Pons (tissue), 1 donor: ENCODE measurements around the gene TMEM271.
"Not testable (repeated sequence)": the region's sequence is repeated elsewhere in the genome, so short reads cannot be mapped to it uniquely, and the experiment has no call there.

Experiments
- DNase-seq: peaks from one replicate; pipeline ENCODE4 v3.0.0-alpha.2; 2016; ENCODE audit warnings: low spot score

Gene TMEM271

DNA sequence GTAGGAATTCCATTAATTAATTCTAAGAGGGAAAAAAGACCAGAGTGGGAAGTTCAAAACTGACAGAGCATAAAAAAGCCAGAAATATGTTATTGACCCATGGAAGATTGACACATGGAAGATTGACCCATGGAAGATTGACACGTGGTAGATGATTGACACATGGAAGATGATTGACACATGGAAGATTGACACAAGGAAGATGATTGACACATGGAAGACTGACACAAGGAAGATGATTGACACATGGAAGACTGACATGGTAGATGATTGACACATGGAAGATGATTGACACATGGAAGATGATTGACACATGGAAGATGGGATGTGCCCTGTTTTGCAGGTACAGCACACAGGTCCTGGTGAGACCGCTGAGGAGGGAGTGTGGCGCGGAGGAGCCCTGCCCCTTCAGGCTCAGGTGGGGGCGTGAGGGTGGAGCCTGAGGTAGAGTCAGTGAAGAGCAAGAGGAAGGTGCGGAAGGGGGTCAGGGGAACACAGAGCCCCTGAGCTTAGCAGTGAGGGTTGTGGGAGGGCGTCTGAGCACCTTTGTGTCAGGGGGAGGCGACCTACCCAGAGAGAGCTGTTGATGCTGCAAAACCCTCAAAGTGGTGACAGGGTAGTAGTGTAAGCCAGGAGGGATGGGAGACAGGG is 33.4 kb upstream of the TMEM271 start:
- no peak for DNase-seq

DNA sequence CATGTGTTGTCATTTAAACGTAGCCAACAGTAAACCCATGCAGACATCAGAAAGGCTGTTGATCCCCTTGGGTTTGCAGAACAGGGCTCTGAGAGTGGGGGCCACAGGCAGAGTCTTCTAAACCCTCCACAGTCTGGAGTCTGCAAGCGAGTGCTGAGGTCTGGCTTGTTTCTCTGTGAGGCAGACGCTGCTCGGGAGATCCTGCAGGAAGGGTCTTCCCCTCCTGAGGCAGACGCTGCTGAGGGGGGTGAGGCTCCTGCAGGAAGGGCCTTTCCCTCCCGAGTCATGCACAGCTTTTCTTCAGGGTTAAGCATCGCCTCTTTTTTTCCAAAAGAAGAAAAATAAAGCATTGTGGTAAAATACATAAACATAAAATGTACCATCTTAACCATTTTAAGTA is 32.1 kb upstream of the TMEM271 start:
- no peak for DNase-seq

DNA sequence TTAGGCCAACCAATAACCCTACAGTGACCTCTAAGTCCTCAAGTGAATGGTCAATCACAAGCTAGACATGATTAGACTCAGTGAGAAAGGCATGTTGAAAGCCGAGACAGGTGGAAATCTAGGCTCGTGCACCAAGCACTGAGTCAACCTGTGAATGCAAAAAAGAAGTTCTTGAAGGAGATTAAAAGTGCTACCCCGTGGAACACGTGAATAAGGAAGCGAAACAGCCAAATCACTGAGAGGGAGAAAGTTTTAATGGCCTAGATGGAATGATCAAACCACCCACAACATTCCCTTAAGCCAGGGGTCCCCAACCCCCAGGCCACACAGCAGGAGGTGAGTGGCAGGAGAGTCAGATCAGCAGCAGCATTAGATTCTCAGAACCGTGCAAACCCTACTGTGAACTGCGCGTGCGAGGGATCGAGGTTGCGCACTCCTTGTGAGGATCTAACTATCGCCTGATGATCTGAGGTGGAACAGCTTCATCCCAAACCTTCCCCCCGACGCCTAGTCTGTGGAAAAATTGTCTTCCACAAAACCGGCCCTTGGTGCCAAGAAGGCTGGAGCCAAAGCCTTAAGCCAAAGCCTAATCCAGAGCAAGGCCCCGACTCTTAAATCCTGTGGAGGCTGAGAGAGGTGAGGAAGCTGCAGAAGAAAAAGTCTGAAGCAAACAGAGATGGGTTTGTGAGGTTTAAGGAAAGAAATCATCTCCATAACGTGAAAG is 29.8 kb upstream of the TMEM271 start:
- no peak for DNase-seq

DNA sequence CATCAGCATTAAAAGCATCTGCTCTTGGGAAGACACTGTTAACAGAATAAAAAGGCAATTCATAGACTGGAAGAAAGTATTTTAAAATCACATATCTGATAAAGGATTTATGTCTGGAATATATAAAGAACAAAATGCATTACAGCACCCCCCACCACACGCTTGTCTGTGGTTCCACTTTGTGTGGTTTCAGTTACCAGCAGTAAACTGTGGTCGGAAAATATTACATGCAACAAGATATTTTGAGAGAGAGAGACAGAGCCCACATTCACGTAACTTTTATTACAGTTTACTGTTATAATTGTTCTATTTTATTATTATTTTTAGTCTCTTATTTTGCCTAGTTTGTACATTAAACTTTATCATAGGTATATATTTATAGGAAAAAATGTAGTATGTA is 28.0 kb upstream of the TMEM271 start:
- no peak for DNase-seq

DNA sequence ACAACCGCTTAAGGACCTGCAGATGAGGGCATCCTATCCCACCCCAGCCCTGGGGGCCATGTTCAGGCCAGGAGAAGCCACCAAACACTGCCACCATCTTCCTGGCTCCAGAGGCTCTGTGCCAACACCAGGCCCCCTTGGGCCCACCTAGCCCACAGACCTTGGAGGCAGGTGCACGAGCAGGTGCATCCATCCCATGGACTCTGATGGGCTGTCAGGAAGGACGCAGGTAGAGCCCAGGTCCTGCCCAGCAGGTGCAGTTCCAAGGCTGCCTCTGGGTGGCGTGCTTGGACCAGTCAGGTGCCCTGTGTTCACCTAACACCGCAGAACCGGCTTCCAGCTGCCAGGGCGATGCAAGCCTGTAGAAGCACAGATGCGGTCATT is 26.5 kb upstream of the TMEM271 start:
- DNase-seq, result peak; percentile 23

DNA sequence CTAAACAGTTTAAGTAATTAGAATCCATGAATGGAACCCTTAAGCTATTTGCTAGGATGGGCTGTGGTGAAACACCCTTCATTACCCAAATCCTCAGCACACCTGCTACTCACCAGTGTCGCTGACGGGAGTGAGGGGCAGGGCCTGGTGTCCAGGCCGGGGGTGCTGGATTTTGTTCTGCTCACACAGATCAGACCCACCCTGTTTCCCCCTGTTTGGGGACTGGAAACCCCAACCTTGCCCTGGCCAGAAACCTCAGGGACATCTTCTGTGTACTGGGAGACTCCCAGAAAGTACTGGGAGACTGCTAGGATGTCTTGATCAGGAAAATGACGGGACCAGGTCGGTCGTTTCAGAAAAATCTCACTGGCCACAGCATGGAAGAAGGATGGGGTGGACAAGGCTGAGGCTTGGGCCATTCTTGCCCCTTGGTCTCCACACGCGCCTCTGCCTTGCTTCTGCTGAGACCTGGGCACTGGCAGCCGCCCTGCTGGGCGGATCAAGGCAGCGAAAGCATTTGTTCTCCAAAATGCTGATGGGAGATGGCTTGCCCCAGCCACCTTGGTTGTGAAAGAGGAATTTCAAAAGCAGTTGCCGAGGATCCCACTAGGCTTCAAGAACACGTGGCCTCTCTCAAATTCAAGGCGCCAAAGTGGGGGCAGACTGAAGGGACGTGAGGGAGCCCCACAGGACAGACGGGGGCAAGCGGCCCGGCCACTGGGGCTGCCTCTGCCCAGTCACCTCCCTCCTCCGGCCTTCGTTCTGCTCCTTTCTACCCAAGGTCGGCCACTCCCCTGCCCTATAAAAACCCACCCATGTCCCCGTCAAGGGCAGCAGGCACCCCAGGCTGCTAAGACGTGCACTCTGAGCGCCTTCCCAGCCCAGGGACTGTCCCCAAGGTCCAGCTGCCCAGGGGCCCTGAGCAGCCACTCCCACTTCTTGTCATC is 25.8 kb upstream of the TMEM271 start:
- no peak for DNase-seq

DNA sequence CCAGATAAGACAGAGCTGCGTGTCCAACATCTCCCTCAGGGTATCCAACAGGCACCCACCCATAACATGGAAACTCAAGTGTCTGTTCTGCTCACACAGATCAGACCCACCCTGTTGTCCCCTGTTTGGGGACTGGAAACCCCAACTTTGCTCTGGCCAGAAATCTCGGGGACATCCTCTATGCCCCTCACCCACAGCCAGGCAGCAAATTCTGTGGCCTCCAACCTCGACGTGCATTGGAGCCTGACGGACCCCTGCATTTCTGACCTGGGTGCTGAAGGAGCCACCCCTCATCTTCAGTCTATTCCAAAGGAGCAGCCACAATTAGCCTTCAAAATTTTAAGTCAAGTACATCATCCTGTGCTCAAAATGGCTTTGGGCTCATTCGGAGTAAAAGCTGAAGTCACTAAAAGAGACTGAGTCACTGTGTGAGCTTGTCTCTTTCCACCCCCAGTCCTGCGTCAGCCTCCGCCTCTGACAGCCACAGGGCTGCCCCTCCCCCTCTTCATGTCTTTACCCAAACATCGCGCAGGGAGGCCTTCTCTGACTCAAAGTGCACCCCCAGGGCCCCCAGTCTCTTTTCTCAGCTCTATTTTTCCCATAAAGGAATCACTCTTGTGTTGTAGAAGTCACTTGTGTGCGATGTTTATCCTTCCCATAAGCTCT is 24.9 kb upstream of the TMEM271 start:
- DNase-seq, result no peak

DNA sequence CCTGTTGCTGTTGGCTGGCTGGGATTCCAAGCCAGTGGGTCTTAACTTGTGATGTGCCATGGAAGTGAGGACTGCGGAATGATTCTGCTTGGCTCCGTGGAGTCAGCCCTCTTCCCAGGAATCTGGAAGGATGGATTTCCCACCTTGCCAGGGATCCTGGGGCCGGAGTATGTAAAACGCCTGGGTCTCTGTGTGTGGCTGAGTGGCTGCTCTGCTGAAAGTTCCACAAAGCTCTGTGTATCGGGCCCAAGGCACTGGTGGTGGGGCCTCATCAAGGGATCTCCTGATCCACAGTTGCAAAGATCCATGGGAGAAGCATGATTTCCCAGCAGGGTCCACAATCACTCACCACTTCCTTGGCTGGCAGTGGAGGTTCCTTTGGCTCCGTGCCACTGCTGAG is 24.1 kb upstream of the TMEM271 start:
- no peak for DNase-seq

DNA sequence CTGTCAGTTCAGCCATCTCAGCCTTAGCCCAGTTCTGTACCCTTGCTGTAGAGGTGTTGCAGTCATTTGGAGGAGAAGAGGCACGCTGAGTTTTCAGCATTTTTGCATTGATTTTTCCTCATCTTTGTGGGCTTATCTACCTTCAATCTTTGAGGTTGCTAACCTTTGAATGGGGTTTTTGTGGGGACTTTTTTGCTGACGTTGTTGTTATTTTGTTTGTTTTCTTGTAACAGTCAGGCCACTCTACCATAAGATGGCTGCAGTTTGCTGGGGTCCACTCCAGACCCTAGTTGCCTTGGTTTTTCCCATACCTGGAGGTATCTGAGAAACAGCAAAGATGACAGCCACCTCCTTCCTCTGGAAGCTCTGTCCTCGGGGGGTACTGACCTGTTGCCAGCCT is 22.8 kb upstream of the TMEM271 start:
- no peak for DNase-seq

DNA sequence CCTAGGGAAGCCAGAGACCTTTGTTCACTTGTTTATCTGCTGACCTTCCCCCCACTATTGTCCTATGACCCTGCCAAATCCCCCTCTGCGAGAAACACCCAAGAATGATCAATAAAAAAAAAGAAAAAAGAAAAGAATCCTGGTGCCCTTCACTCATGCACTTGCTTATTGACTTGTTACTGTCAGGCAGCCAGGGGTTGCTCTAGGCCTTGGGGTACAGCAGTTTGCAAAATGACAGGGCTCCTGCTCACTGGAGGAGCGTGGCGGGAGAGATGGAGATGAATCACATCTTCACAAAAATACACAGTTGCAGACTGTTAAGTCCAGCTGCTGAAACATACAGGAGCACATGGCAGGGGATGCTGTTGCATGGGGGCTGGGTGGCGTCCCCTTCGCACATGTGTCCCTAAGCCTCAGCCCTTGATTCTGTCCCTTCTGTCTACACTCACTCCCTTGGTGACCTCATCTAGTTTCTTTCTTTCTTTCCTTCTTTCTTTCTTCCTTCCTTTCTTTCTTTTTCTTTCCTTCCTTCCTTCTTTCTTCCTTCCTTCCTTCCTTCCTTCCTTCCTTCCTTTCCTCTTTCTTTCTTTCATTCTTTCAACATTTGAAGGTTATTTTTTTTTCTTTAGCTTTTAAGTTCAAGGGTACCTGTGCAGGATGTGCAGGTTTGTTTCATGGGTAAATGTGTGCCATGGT is 16.9 kb upstream of the TMEM271 start:
- no peak for DNase-seq

DNA sequence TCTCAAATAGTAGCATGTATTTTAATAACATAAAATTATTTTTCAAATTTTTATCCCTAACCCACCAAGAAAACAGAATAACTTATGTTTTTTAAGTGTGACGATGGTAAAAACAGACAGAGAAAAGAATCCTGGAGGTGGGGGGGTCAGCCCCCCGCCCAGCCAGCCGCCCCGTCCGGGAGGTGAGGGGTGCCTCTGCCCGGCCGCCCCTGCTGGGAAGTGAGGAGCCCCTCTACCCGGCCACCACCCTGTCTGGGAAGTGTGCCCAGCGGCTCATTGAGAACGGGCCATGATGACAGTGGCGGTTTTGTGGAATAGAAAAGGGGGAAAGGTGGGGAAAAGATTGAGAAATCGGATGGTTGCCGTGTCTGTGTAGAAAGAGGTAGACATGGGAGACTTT is 16.1 kb upstream of the TMEM271 start:
- DNase-seq, result not testable (repeated sequence)

DNA sequence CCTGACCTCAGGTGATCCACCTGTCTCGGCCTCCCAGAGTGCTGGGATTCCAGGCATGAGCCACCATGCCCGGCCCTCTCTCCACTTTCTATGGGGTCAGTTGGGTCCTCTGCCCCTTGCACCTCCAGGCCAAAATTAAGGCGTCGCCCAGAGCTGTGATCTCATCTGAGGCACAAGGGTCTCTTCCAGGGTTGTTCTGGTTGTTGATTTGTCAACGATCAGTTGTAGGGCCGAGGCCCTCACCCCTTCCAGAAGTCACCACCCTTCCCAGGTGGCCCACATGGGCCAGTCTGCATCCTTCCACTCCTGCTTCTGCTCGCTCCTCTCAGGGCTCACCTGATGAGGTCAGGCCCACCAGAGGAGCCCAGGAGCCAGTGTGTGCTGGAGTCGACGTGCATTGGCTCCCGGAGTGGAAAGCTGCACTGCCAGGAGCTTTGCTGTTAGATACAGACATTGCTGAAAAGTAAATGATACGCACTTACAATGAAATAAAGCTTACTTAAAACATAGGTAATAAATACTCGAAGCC is 14.3 kb upstream of the TMEM271 start:
- no peak for DNase-seq

DNA sequence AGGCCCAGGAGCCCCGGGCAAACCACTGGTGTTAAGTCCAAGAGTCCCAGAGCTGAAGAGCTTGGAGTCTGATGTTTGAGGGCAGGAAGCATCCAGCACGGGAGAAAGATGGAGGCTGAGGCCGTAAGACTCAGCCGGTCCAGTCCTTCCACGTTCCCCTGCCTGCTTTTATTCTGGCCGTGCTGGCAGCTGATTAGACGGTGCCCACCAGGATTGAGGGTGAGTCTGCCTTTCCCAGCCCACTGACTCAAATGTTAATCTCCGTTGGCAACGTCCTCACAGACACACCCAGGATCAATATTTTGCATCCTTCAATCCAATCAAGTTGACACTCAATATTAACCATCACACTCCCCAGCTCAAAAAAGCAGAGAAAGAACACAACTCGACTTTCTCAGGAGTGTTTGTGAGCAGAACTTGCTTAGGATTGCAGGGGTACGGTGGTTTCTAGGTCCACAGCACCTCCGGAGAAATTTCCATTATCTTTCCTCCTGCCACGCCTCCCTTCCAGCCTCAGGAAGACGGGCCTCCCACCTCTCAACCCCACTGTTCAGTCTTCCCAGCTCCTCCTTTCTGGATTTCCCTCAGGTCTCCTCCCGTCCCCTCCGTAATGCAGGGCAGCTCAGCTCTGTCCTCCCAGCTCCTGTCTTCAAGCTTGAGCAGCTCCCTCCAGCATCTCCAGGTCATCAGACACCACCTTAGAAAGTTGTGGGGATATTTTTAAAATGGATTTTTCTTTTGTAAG is 13.3 kb upstream of the TMEM271 start:
- no peak for DNase-seq

DNA sequence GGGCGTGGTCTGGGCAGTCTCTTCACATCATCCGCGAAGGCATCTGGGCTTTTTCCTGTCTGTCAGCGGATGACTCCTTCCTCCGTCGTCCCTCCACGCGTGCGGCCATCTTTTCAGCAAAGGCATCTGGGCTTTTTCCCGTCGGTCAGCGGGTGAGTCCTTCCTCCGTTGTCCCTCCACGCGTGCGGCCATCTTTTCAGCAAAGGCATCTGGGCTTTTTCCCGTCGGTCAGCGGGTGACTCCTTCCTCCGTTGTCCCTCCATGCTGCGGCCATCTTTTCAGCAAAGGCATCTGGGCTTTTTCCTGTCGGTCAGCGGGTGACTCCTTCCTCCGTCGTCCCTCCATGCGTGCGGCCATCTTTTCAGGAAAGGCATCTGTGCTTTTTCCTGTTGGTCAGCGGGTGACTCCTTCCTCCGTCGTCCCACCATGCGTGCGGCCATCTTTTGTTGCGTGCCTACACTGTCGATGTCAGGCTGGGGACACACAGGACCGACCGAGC is 12.3 kb upstream of the TMEM271 start:
- no peak for DNase-seq

DNA sequence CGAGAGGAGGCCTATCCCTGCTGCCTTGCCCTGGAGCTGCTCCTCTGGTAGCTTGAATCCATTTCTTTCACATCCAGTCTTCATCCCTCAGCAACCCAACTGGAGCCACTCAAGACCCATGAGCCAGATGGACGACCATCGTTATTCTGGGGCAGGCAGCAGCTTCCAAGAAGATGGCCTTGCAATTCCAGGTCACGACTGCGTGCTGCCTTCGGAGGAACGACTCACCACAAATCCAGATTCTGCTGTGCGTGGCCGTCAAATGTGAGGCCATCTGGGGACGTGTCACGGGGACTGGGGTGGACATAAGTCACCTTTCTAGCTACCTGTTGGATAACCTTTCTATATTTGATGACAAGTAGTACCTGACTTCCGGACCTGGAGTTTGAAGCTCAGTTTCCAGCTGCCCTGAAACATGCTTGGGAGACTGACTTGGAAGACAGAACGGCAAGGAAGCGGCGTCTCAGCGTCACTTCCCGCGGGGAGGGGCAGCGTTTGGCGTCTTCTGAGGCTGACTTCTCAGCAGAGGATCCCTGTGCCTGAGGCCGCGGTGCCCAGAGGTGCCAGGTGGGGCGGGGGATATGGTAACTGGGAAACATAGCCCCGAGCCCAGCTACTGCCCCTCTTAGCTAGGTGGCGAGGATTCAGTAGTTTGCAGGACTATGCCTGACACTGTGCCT is 11.7 kb upstream of the TMEM271 start:
- DNase-seq, result no peak

DNA sequence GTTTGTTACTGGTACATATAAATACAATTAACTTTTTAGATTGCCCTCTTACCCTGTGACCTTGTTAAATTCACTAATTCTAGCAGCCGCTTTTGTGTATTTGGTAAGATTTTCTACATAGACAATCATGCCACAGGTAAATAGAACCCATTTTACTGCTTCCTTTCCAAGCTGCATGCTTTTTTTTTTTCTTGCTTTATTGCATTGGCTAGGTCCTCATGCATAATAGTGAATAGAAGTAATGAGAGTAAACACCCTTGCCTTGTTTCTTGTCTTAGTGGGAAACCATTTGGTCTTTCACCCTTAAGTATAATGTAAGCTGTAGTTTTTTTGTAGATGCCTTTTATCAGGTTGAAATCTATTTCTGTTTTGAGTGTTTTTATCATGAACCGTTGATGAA is 7.7 kb upstream of the TMEM271 start:
- no peak for DNase-seq

DNA sequence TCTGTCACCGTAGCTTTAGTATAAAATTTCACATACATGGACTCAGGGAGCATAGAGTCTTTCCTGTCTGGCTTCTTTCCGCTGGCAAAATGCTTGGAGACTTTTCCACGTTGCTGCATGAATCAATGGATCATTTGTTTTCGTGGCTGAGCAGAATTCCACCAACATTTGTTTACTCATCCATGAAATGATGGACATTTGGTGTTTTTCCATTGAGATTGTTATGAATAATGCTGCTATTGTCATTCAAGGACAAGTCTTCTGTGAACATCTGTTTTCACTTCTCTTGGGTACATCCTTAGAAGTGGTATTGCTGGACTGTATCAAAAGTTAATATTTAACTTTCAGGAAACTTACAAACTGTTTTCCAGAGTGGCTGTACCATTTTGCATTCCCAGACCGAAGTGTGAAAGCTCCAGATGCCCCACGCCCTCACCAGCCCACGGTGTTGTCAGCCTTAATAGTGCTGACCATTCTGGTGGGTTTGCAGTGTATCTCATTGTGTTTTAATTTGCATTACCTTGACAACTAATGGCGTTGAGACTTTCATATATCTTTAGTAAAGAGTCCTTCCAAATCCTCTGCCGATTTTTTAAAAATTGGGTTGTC is 5.8 kb upstream of the TMEM271 start:
- peak; percentile 43 for DNase-seq

DNA sequence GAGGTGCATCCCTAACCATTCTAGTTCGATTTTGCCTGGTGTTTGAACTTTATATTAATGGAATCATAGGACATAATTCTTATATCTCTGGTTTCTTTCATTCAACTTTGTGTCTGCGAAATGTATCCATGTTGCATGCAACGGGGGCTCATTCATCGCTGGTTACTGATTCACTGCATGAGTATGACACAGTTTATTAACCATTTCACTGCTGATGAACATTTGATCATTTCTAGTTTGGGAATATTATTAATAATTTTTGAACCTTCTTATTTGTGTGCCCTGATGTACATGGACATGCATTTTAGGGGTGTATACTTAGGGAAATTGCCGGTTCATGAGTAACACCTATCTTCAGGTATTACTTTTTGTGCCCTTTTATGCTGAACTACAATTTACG is 5.1 kb upstream of the TMEM271 start:
- DNase-seq, result no peak

DNA sequence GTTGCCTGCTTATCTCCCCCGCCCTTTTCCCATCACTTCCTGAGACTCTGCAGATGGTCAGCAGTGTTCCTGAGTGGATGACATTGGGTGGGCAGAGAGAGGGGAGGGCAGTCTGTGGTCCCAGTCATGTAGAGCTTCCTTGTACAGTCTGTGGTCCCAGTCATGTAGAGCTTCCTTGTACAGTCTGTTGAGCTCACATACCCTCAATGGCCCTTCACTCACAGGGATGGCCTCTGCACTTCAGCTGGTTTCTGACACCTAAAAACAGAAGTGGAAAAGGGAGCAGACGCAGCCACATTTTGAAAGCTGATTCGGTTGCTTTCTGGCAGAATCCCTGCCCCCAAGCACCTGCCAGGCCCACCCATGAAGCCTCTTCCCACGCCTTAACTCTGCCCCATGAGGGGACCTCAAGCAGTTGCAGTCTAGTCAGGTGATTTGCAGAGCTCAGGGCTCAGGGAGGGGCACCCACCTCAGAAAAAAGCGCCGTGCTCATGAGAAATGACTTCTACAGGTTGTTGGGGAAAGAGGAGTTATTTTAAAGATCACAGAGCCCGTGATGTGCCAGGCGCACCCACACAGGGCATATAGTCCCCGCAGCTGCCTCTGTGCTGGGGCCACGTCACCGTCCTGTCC is 3.6 kb upstream of the TMEM271 start:
- DNase-seq, result no peak
